Fibroblast of peridontal ligament (primary cell): Measurements from ENCODE around the gene DACT3.

Experiments
- DNase-seq: peaks from one replicate; pipeline ENCODE4 v3.0.0-alpha.2; 2010; ENCODE audit errors: extremely low read depth

Gene DACT3, protein sequence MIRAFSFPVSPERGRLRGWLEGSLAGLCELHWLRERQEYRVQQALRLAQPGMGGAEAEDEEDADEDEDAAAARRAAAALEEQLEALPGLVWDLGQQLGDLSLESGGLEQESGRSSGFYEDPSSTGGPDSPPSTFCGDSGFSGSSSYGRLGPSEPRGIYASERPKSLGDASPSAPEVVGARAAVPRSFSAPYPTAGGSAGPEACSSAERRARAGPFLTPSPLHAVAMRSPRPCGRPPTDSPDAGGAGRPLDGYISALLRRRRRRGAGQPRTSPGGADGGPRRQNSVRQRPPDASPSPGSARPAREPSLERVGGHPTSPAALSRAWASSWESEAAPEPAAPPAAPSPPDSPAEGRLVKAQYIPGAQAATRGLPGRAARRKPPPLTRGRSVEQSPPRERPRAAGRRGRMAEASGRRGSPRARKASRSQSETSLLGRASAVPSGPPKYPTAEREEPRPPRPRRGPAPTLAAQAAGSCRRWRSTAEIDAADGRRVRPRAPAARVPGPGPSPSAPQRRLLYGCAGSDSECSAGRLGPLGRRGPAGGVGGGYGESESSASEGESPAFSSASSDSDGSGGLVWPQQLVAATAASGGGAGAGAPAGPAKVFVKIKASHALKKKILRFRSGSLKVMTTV

GRCh38 chr19:46661020-46661731, at the start of gene DACT3:
DACT3 (minus strand) TSS chr19:46661182; CDS start chr19:46661064, 118 bp downstream.
- DNase-seq = peak; percentile 99

- no peak for DNase-seq
These were observed 49.7 kb upstream of the DACT3 start for GRCh38 chr19:46710687-46711086.

DNA sequence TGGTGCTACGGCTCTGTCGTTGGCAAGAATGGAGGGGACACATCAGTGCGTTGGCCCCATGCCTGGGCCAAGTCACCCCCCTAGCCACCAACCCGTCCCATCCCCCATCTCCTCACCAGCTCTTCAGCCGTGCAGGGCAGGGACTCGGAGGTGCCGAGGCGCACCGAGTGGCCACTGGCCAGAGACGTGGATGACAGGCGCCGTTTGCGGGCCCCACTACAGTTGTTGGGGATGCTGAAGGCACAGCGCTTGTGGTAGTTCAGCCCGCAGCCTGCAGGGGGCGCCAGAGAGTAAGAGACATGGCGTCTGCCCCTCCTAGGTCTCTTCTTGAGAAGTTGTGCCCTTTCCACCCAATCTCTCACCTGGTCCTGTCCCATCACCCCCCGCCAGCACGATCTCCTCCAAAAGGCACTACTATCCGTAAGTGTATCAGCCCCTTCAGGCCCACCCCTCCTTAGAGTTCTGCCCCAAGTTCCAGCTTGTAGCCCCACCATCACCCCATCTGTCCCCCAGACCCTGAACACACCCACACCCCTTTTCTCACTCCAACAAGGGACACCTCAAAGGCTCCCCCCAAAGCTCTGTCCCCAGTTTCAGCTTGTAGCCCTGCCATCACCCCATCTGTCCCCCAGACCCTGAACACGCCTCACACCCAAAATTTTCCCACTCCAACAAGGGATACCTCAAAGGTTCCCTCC, 43.5 kb upstream of the DACT3 start:
- DNase-seq = peak; percentile 30

- DNase-seq = no peak
These were observed 39.7 kb upstream of the DACT3 start for GRCh38 chr19:46700704-46701103.

DNA sequence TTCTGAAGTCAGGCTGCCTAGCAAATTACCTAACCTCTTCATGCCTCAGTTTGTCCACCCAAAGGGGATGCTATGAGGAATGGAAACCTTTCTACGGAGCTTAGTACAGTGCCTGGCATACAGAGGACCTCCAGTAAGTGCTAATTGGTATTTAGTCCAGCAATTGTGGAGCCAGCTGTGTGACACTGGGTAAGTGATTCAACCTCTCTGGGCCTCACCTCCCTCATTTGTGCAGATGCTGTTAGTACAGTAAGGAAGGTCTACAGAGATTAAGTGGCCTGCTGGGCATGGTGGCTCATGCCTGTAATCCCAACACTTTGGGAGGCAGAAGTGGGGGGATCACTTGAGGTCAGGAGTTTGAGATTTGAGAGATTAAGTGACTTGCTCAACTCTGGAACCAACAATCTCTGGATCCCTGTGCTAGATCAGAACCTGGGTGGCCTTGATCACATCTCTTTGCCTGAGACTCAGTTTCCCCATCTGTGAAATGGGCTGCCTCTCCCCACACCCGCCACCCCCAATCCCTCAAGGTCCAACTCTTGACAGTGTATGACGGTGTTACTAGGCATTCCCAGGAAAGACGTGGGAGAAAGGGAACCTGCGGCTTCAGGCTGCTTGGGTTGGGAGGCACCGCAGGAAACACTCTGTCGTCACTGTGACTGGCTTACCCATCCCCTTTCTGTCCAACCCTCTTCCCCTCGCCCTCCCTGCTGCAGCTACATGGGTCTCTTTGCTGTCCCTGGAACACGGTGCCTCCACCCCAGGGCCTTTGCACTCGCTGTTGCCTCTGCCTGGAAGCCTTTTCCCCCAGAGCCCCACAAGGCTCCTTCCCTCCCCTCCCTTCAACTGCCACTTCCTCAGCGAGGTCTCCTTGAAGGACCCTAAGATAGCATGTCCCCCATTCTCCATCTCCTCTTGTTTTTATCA, 37.7 kb upstream of the DACT3 start:
- DNase-seq = no peak

DNA sequence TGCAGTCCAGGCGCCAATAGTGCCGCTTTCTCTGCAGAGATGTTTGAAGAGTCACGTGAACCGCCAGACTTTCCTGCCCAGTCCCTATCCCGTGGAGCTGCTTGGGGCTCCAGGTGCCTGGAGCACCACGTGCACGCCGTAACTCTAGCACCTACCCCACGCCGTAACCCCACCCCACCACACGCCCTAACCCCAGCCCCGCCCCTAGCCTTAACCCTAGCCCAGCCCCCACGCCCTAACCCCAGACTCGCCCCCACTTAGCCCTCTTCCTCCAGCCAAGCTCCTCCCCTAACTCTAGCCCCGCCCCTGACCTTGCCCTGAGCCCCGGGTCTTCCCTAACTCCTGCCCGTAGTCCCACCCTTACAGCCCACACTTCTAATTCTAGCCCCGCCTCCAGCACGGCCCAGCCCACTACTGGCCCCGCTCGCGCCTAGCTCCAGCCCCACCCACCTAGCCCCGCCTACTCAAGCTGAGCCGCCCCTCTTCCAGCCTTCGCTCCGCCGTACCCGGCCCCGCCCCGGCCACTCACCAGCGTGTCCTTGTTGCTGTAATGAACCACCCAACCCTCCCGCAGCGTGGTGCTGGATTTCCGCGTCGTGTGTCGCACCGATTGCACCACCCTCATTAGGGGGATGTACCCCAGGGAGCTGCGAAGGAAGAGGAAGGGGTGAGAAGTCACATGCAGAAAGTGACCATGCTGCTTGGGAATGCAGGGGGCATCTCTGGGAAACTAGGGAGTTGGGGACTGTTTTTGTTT, 36.4 kb upstream of the DACT3 start:
- peak; percentile 46 for DNase-seq

DNA sequence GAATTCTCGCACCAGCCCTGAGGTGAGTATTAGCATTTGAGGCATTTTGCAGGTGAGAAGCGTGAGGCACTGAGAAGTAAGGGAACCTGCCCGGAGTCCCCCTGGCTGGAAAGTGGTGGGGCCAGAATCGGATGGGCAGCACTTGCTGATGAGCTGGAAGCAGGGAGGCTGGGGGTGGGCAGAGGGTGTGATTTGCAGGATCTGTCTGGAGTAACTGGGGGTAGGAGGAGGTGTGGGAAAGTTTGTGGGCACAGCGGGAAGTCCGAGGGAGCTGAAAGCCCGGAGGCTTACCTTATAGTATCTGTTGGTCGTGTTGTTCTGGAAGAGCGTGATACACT, 35.9 kb upstream of the DACT3 start:
- DNase-seq = no peak

DNA sequence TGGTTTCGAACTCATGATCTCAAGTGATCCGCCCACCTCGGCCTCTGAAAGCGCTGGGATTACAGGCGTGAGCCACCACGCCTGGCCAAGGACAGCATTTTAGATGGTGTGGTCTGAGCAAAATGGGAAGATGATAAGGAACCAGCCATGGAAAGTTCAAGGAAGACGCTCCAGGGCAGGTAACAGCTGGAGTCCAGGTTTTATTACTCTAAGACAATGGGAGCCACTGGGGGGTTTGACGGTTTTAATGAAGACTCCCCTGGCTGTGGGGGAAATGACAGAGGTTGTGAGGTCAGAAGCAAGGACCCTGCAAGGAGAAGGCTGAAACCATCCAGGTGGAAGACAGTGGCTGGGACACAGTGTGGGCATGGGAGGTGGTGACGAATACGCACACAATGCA, 35.1 kb upstream of the DACT3 start:
- DNase-seq = no peak

DNA sequence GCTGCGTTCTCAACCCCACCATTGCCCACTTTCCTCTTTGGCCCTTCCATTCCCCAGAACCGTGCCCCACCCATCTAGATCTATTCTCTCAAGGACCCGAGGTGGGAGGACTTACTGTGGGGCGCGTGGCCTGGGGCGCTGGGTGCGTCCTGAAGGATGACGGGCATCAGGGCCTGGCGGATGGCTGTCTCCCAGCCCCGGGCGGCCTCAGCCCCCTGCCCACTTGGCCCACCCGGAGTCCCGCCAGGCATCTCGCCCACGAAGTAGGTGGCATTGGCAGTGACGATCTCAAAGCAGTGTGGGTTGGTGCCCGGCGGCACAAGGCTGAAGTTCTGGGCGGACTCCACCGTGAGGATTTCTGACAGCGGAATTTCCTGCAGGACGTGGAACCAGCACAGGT, 32.8 kb upstream of the DACT3 start:
- no peak for DNase-seq

DNA sequence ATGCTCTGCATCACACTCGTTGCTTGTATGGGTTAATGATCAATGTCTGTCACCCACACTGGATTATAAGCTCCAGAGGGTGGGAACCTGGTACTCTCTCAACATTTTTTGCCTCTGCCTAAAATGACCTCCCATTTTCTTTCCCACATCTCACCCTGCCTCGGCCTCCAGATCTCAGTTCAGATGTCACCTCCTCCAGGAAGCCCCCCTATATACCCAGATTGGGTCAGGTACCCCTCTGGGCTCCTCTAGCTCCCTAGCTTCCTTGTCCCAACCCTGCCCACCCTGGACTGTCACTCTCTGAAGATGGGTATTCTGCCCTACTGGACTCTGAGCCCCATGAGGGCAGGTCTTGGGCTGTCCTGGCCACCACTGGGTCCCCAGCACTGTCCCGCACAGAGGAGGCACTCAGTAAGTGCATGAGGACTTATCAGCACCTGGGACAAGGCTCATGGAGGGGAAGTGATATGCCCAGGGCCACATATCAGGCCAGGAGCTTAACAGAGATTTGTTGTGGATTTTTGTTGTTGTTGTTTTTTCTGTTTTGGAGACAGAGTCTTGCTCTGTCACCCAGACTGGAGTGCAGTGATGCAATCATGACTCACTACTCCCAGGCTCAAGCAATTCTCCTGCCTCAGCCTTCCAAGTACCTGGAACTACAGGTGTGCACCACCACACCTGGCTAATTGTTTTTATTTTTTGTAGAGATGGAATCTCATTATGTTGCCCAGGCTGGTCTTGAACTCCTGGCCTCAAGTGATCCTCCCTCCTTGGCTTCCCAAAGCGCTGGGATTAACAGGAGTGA, 32.1 kb upstream of the DACT3 start:
- DNase-seq = no peak

DNA sequence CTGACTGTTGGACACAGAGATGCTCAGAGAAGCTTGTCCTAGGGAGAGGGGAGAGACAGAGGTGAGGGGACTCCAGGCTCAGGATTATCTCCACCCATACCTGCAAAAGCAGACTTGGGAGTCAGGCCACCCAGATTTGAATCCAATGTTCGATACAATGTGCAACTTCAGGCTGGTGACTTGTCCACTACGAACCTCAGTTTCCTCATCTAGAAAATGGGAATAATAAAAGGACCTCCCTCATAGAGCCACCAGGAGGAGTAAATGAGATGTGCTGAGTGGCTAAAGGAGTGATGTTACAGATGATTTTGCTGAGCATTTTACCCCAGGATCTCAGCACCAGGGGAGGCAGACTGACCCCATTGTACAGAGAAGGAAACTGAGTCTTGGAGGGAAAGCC, 31.0 kb upstream of the DACT3 start:
- DNase-seq = no peak

- no peak for DNase-seq
These were observed 30.1 kb upstream of the DACT3 start for GRCh38 chr19:46691104-46691503.

- no peak for DNase-seq
These were observed 28.4 kb upstream of the DACT3 start for GRCh38 chr19:46689358-46689757.

DNA sequence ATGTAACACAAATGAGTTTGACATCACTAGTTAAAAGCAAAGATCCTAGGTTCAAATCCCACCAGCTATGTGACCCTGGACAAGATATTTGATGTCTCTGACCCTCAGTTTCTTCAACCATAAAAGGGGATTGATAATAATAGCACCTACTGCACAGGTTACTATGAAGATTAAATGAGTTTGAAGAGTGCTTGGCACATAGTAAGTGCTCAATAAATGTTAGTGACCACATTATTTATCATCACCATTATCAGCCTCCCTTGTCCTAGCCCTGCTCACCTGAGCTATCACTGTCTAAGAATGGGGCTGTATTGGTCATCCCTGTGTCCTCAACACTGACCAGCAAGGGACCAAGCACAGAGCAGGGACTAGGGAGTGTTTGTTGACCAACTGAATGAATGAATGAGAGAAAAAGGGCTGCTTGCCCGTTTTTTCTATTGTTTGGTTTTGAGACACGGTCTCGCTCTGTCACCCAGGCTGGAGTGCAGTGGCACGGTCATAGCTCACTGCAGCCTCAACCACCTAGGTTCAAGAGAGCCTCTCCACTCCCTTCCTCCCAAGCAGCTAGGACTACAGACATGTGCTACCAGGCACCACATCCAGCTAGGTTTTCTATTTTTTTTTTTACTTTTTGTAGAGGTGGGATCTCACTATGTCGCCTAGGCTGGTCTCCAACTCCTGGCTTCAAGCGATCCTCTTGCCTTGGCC, 26.6 kb upstream of the DACT3 start:
- DNase-seq = no peak

- DNase-seq = no peak
These were observed 24.2 kb upstream of the DACT3 start for GRCh38 chr19:46685189-46685588.

- no peak for DNase-seq
These were observed 17.2 kb upstream of the DACT3 start for GRCh38 chr19:46678110-46678732.

DNA sequence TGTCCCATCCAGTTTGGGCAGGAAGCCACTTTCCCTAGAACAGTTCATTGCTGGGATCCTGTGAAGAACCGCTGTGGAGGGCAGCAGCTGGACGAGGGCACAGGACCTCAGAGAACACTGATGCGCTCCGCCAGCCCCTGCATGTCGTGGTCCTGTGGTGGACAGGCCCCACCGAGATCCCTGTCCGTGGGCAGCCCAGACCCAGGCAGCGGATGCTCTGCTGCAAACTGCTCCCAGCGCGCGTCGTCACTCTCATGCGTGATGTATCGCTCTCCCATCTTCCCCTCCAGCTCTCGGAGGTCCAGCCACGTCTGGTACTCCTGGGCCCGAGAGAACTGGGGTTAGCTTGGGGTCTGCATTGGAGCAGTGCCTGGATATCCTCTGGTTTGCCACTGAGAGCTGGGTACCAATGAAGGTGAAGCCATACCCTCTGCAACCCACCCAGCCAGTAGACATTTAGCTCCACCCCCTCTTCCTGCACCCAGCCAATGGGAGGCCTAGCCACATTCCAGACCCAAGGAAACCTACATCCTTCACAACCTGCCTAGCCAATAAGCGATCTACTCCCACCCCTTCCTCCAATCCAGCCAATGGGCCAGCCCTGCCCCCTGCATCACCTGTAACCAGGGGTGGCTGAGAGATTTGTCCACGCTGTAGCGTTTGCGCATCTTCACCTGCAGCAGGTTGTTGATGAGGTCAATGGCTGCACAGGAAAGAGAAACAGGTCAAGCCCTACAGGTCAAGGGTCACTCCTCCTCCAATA, 13.6 kb upstream of the DACT3 start:
- DNase-seq = no peak

GRCh38 chr19:46670813-46671212, 9.8 kb upstream of the DACT3 start:
- no peak for DNase-seq
